Measurements from ENCODE around the gene TOP3B. TPM values are rescaled to one million over a fixed set of nuclear protein-coding genes. Genes with fewer than 3 reads are reported as not detected.
"Not testable (repeated sequence)": the region's sequence is repeated elsewhere in the genome, so short reads cannot be mapped to it uniquely, and the experiment has no call there.

Gene TOP3B
- total RNA-seq, 2 experiments from 2014 or later = 82.6 to 98.7 TPM

GRCh38 chr22:21915624-21916308 lies 66.8 kb downstream of the TOP3B start:
- Histone ChIP-seq H3K4me1 (ENCODE audit: insufficient read depth, low read length, poor library complexity, severe bottlenecking) (peaks cover 10% of the 10 kb centered on the region), H3K36me3 (ENCODE audit: insufficient read depth, low read length) (no peaks in the 10 kb centered on the region), H3K4me3 (ENCODE audit: low read depth, low read length, poor library complexity, severe bottlenecking) (no peak overlapping the region), H3K9me2 (ENCODE audit: insufficient read depth, low read length) (no peaks in the 10 kb centered on the region), H3K27ac (ENCODE audit: low read depth, low read length, poor library complexity, severe bottlenecking) (no peak overlapping the region), H2AFZ (ENCODE audit: low read length) (no peak overlapping the region), H3K4me2 (ENCODE audit: low read length) (no peak overlapping the region), H4K20me1 (ENCODE audit: insufficient read depth, low read length) (no peaks in the 10 kb centered on the region), H3K79me2 (ENCODE audit: insufficient read depth, low read depth, low read length) (no peaks in the 10 kb centered on the region), H3K9me3 (ENCODE audit: low read length) (no peaks in the 10 kb centered on the region)
- intact Hi-C loops (cut with micrococcal nuclease; ENCODE audit: unreplicated experiment) = no loop called here
- DNase-seq (ENCODE audit: low spot score) = no peak
- BruUV-seq (replicated peaks) = no TSS peak
- TF ChIP-seq EZH2phosphoT487 (IDR thresholded peaks at IDR 0.05; ENCODE audit: borderline replicate concordance, low read depth, low read length) = no peak
- no peak for TF ChIP-seq CTCF (conservative IDR thresholded peaks at IDR 0.05; ENCODE audit: low read length)
- ChIA-PET CTCF (ENCODE audit: unreplicated experiment) (no interaction called here), POLR2A (interaction anchor here (0.8 kb wide), 1 partner anchor 13 kb away, joined by 3 read pairs; no protein-coding TSS in a partner anchor)

- H3K9me3 ChIP-seq (ENCODE audit: low read length); H3K4me2 ChIP-seq (ENCODE audit: low read length); H3K27ac ChIP-seq (ENCODE audit: low read depth, low read length, poor library complexity, severe bottlenecking); H3K79me2 ChIP-seq (ENCODE audit: insufficient read depth, low read depth, low read length); DNase-seq (ENCODE audit: low spot score); H3K4me1 ChIP-seq (ENCODE audit: insufficient read depth, low read length, poor library complexity, severe bottlenecking); H4K20me1 ChIP-seq (ENCODE audit: insufficient read depth, low read length); H3K4me3 ChIP-seq (ENCODE audit: low read depth, low read length, poor library complexity, severe bottlenecking); BruUV-seq (replicated peaks); H3K36me3 ChIP-seq (ENCODE audit: insufficient read depth, low read length); intact Hi-C loops (cut with micrococcal nuclease; ENCODE audit: unreplicated experiment); POLR2A ChIA-PET; H2AFZ ChIP-seq (ENCODE audit: low read length); H3K9me2 ChIP-seq (ENCODE audit: insufficient read depth, low read length); CTCF ChIA-PET (ENCODE audit: unreplicated experiment): not testable (repeated sequence)
Observed at GRCh38 chr22:21914033-21914642, 68.4 kb downstream of the TOP3B start.

GRCh38 chr22:21910367-21910766 lies 72.2 kb downstream of the TOP3B start:
- H3K4me2 ChIP-seq (ENCODE audit: low read length); DNase-seq (ENCODE audit: low spot score); CTCF ChIA-PET (ENCODE audit: unreplicated experiment); POLR2A ChIA-PET; intact Hi-C loops (cut with micrococcal nuclease; ENCODE audit: unreplicated experiment); H3K36me3 ChIP-seq (ENCODE audit: insufficient read depth, low read length); H4K20me1 ChIP-seq (ENCODE audit: insufficient read depth, low read length); H3K27ac ChIP-seq (ENCODE audit: low read depth, low read length, poor library complexity, severe bottlenecking); H3K4me3 ChIP-seq (ENCODE audit: low read depth, low read length, poor library complexity, severe bottlenecking); H3K9me2 ChIP-seq (ENCODE audit: insufficient read depth, low read length); H2AFZ ChIP-seq (ENCODE audit: low read length); H3K4me1 ChIP-seq (ENCODE audit: insufficient read depth, low read length, poor library complexity, severe bottlenecking); H3K9me3 ChIP-seq (ENCODE audit: low read length); H3K79me2 ChIP-seq (ENCODE audit: insufficient read depth, low read depth, low read length); BruUV-seq (replicated peaks): not testable (repeated sequence)
